GM06990 (cell line): ENCODE measurements around the gene PHACTR3.

Experiments used
- DNase-seq: peaks from one replicate; pipeline ENCODE4 v3.0.0-alpha.2; 2011; ENCODE audit not compliant: insufficient read length; ENCODE audit errors: extremely low read depth
- H3K27me3 ChIP-seq: replicated peaks from 2 replicates; pipeline ENCODE4 v1.6.0; 2011; ENCODE audit warnings: low read length; ENCODE audit not compliant: control insufficient read depth, insufficient read depth
- H3K36me3 ChIP-seq: 2 replicates; pipeline ENCODE4 v1.5.1; 2011; ENCODE audit warnings: low read length; ENCODE audit not compliant: control insufficient read depth, insufficient read depth
- H3K4me3 ChIP-seq: replicated peaks from 2 replicates; pipeline ENCODE4 v1.5.1; 2011; ENCODE audit warnings: low read depth, mild to moderate bottlenecking, control low read depth, low read length
- TF ChIP-seq, protein P1 (sequence below): IDR thresholded peaks from 2 replicates; pipeline ENCODE4 v1.5.1; 2011; ENCODE audit warnings: low read length, control low read depth, mild to moderate bottlenecking, inconsistent platforms; ENCODE audit not compliant: insufficient read depth, poor library complexity, severe bottlenecking

PHACTR3 gene

DNA sequence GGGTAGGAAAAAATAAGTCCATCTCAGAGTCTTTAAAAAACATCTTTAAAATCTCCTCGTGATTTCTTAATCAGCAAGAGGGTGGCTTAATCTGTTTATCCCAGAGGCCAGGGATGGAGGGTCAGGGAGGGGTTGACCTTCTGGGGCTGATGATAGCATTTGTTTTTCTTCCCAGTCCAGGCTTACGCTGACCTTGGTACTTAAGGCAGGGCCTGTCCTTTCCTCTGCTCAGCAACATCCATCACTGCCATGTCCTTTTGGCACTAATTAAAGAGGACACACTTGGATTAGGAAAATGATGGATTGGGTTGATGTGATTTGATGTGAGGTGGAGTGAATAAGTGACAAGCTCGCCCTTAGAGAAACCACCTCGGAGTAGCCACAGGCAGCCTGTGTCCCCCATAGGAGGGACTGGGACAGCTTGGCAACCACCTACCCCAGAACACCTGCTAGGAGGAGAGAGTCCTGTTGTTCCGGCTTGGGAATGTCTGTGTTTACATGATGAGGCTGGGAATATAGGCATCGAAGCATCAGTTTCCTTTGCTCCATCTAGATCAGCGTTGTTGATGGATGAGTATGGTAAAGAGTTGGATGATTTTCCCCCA lies 44.2 kb downstream of the PHACTR3 start:
- TF ChIP-seq, protein P1, sequence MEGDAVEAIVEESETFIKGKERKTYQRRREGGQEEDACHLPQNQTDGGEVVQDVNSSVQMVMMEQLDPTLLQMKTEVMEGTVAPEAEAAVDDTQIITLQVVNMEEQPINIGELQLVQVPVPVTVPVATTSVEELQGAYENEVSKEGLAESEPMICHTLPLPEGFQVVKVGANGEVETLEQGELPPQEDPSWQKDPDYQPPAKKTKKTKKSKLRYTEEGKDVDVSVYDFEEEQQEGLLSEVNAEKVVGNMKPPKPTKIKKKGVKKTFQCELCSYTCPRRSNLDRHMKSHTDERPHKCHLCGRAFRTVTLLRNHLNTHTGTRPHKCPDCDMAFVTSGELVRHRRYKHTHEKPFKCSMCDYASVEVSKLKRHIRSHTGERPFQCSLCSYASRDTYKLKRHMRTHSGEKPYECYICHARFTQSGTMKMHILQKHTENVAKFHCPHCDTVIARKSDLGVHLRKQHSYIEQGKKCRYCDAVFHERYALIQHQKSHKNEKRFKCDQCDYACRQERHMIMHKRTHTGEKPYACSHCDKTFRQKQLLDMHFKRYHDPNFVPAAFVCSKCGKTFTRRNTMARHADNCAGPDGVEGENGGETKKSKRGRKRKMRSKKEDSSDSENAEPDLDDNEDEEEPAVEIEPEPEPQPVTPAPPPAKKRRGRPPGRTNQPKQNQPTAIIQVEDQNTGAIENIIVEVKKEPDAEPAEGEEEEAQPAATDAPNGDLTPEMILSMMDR = no peak
- H3K4me3 ChIP-seq = no peak overlapping the region
- H3K36me3 ChIP-seq = no peaks in the 10 kb centered on the region
- H3K27me3 ChIP-seq = no peaks in the 10 kb centered on the region
- DNase-seq = no peak

DNA sequence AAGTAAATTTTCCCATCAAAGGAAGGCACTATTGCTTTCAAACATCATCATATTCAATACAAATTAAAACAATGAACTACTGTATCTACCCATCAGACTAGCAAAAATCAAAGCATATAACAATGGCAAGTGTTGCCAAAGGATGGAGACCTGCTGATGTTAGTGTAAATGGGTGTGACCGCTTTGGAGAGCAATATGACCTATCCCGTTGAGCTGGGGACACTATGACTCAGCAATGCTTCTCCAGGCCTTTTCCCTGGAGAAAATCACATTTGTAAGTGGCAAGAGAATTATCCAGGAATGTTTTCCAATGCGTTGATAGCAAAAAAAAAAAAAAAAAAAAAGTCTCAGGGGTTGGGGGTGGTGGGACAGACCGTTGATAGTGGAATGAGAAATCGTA lies 46.1 kb downstream of the PHACTR3 start:
- Histone ChIP-seq H3K27me3 (no peaks in the 10 kb centered on the region), H3K36me3 (no peaks in the 10 kb centered on the region), H3K4me3 (no peak overlapping the region)
- TF ChIP-seq, protein P1 = no peak
- DNase-seq = no peak

DNA sequence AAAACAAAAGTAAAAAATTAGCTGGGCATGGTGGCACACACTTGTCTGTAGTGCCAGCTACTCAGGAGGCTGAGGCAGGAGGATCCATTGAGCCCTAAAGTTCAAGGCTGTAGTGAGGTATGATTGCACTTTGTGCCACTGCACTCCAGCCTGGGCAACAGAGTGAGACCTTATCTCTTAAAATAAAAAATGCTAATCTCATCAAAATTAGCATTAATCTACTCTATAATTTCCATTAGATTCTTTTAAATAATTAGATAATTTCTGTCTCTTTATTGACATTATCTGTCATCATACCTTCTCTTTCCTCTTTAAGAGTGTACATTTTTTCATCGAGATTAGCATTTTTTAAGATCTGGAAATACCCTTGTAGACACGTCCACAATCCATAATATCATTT lies 48.0 kb downstream of the PHACTR3 start:
- DNase-seq = no peak
- no peaks in the 10 kb centered on the region for H3K27me3 ChIP-seq
- no peaks in the 10 kb centered on the region for H3K36me3 ChIP-seq
- no peak overlapping the region for H3K4me3 ChIP-seq
- TF ChIP-seq, protein P1 = no peak

- H3K27me3 ChIP-seq = no peaks in the 10 kb centered on the region
- TF ChIP-seq, protein P1 = no peak
- H3K36me3 ChIP-seq = no peaks in the 10 kb centered on the region
These were observed 52.1 kb downstream of the PHACTR3 start for GRCh38 chr20:59656417-59656816.

DNA sequence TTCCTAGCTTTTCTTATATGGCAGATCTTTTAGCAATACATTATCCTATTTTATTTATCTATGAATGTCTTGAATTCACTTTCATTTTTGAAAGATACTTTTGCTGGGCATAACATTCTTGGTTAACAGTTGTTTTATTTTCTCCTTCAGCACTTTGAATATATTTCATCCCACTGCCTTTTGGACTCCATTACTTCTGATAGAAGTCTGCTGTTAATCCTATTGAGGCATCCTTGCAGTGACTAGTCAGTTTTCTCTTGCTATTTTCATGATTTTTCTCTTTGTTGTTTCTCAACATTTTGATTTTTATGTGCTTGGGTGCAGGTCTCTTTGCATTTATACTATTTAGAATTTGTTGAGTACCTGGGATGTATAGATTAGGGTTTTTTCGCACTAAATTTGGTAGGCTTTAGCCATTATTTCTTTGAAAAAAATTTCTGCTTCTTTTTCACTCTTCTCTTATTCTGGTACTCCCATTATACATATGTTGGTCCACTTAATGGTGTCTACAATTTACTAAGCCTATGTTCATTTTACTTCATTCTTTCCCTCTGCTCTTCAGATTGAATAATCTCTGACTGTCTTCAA lies 53.2 kb downstream of the PHACTR3 start:
- no peaks in the 10 kb centered on the region for H3K27me3 ChIP-seq
- no peak overlapping the region for H3K4me3 ChIP-seq
- DNase-seq = no peak
- TF ChIP-seq, protein P1 = no peak
- H3K36me3 ChIP-seq = no peaks in the 10 kb centered on the region

More at GRCh38 chr20:59656417-59656816, 52.1 kb downstream of the PHACTR3 start:
- DNase-seq = no peak
- no peak overlapping the region for H3K4me3 ChIP-seq
